Measurements from ENCODE around the gene GPR3.

Gene GPR3

GRCh38 chr1:27377760-27378495, 14.5 kb upstream of the GPR3 start:
- TF ChIP-seq CTCF (IDR thresholded peaks at IDR 0.05; ENCODE audit: low read depth, low read length, missing control alignments), result no peak
- in situ Hi-C loops (cut with HindIII; ENCODE audit: low sequenced_read_pairs), result no loop called here
- no peak for DNase-seq (ENCODE audit: low read depth)
- H3K4me3 ChIP-seq (ENCODE audit: low read depth, low read length), result no peak overlapping the region

- in situ Hi-C loops (cut with HindIII; ENCODE audit: low sequenced_read_pairs), result no loop called here
- no peak for TF ChIP-seq CTCF (IDR thresholded peaks at IDR 0.05; ENCODE audit: low read depth, low read length, missing control alignments)
- H3K4me3 ChIP-seq (ENCODE audit: low read depth, low read length), result no peak overlapping the region
- no peak for DNase-seq (ENCODE audit: low read depth)
Measured at GRCh38 chr1:27379564-27380122, 12.8 kb upstream of the GPR3 start.

- H3K4me3 ChIP-seq (ENCODE audit: low read depth, low read length), result no peak overlapping the region
- no peak for TF ChIP-seq CTCF (IDR thresholded peaks at IDR 0.05; ENCODE audit: low read depth, low read length, missing control alignments)
- in situ Hi-C loops (cut with HindIII; ENCODE audit: low sequenced_read_pairs), result no loop called here
- DNase-seq (ENCODE audit: low read depth), result no peak
Measured at GRCh38 chr1:27380224-27380623, 12.2 kb upstream of the GPR3 start.

- H3K4me3 ChIP-seq (ENCODE audit: low read depth, low read length), result no peak overlapping the region
- DNase-seq (ENCODE audit: low read depth), result no peak
- in situ Hi-C loops (cut with HindIII; ENCODE audit: low sequenced_read_pairs), result no loop called here
- no peak for TF ChIP-seq CTCF (IDR thresholded peaks at IDR 0.05; ENCODE audit: low read depth, low read length, missing control alignments)
Measured at GRCh38 chr1:27380766-27381733, 11.4 kb upstream of the GPR3 start.

GRCh38 chr1:27381969-27382762, 10.3 kb upstream of the GPR3 start:
- no peak for DNase-seq (ENCODE audit: low read depth)
- in situ Hi-C loops (cut with HindIII; ENCODE audit: low sequenced_read_pairs), result no loop called here
- H3K4me3 ChIP-seq (ENCODE audit: low read depth, low read length), result no peak overlapping the region
- no peak for TF ChIP-seq CTCF (IDR thresholded peaks at IDR 0.05; ENCODE audit: low read depth, low read length, missing control alignments)

Data from astrocyte of the cerebellum (primary cell).